Heart right ventricle (tissue), 16 donors: ENCODE results near the gene TRA2B. TPM values are rescaled to one million over a fixed set of nuclear protein-coding genes. Genes with fewer than 3 reads are reported as not detected.

Experiments used
- ATAC-seq, 8 donors: fragments of 200-7000 bp; cut with Tn5 transposase; one replicate each; pipeline ENCODE4 v1.9.1; 2020; ENCODE audit warnings: mild to moderate bottlenecking in 8 of 8, moderate library complexity in 8 of 8, moderate number of reproducible peaks in 1 of 8
- DNase-seq, 2 donors: peaks; one replicate each; pipeline ENCODE4 v3.0.0-alpha.2; 2020
- H3K27ac ChIP-seq, 10 donors: fragments of 200-600 bp; sonication (generic) in 2 of 10; one replicate each; pipeline versions ENCODE4 v1.5.0 to v1.8.0; 2020 to 2022; ENCODE audit warnings: mild to moderate bottlenecking in 3 of 10
- H3K27me3 ChIP-seq, 7 donors: fragments of 200-600 bp; one replicate each; pipeline ENCODE4 v1.8.0; 2021 to 2022; ENCODE audit warnings: mild to moderate bottlenecking in 2 of 7
- H3K36me3 ChIP-seq, 9 donors: fragments of 200-600 bp; sonication (generic) in 1 of 9; one replicate each; pipeline versions ENCODE4 v1.5.0 to v1.8.0; 2020 to 2022; ENCODE audit warnings: mild to moderate bottlenecking in 2 of 9
- H3K4me1 ChIP-seq, 9 donors: fragments of 200-600 bp; sonication (generic) in 1 of 9; one replicate each; pipeline versions ENCODE4 v1.5.0 to v1.8.0; 2020 to 2022; ENCODE audit warnings: mild to moderate bottlenecking in 4 of 9
- H3K4me3 ChIP-seq, 10 donors: fragments of 200-600 bp; sonication (generic) in 2 of 10; one replicate each; pipeline versions ENCODE4 v1.5.0 to v1.8.0; 2020 to 2022; ENCODE audit warnings: mild to moderate bottlenecking in 7 of 10, moderate library complexity in 2 of 10
- H3K9me3 ChIP-seq, 11 donors: fragments of 200-600 bp in 10 of 11; sonication (generic) in 2 of 11; one replicate each; pipeline versions ENCODE4 v1.5.0 to v1.8.0; 2013 to 2022; ENCODE audit warnings: mild to moderate bottlenecking in 2 of 11, control low read depth in 1 of 11, moderate library complexity in 1 of 11
- WGBS, 2 donors: extraction: QIAGEN DNeasy Blood & Tissue Kit; methylation state at CpG; one replicate each; pipeline ENCODE4 v1.1.7; 2013; ENCODE audit warnings: inconsistent platforms in 1 of 2; 5-methylcytosine and 5-hydroxymethylcytosine counted together
- intact Hi-C, 10 donors: fragments of 100-400 bp; cut with DNase I; formaldehyde crosslinking; loops; one replicate each; pipeline versions ENCODE4 v1.11.1 to v1.14.2; 2022
- polyA plus RNA-seq, 2 donors: library from polyadenylated mRNA; stranded (reverse); fragments of 200-250 nt; gene quantifications; one replicate each; pipeline ENCODE4 v1.2.3, GENCODE V29; 2013
- total RNA-seq, 10 donors: library from RNA; stranded (reverse); fragmentation: NEBNext Ultra II Directional in 3 of 10; extraction: Animal tissue kit (Norgen Biotek cat#: 25700) in 3 of 10; gene quantifications; one replicate each; pipeline versions ENCODE4 v1.2.1 to v1.2.4, GENCODE V29; 2021 to 2023
- TF ChIP-seq, protein P1 (sequence below), 9 donors: fragments of 200-600 bp; sonication (generic) in 2 of 9; IDR thresholded peaks; one replicate each; pipeline versions ENCODE4 v1.5.0 to v1.8.0; 2021 to 2022; ENCODE audit warnings: antibody characterized with exemption in 9 of 9, mild to moderate bottlenecking in 5 of 9, moderate library complexity in 1 of 9
- donor health status: Arrhythmogenic right ventricular cardiomyopathy.
- donor health status: ischemic (EF 13 %, LVEDD 7.1; RV severe dilation, severe dysfunction).
- donor health status: healthy with polysubstance abuse.
- donor health status: DM: no; HTN: yes; CAD: no.
- donor health status: DM: no; HTN: no; CAD: no.
- donor health status: ischemic (EF 25% LVEDD 6.9; RV normal size, moderate dysfunction).
- donor health status: ischemic (EF 25% LVEDD 5.7; RV mildly dilated, moderate dysfunction).
- donor health status: healthy.
- donor health status: DM: yes; HTN: yes; CAD: no.
- donor health status: Ischemic cardiomyopathy.
- donor health status: ischemic (EF 35%, LVEDD 5.7; RV mildly dilated, moderate dysfunction).
- donor health status: nonischemic (EF 11% LVEDD 7.7; RV severe dilation, severe dysfunction).
- donor health status: DM: yes; HTN: yes; CAD: no.
- donor health status: PGD.
- donor health status: ischemic (EF 29% LVEDD 5.4; RV normal size, mild dysfunction).
- donor health status: nonischemic (EF 23%, LVEDD 6.1; RV moderate dilation, normal function).

The TRA2B gene
- total and polyA plus RNA-seq, 12 donors, result 43.6 to 75.9 (median 49.8) TPM

DNA sequence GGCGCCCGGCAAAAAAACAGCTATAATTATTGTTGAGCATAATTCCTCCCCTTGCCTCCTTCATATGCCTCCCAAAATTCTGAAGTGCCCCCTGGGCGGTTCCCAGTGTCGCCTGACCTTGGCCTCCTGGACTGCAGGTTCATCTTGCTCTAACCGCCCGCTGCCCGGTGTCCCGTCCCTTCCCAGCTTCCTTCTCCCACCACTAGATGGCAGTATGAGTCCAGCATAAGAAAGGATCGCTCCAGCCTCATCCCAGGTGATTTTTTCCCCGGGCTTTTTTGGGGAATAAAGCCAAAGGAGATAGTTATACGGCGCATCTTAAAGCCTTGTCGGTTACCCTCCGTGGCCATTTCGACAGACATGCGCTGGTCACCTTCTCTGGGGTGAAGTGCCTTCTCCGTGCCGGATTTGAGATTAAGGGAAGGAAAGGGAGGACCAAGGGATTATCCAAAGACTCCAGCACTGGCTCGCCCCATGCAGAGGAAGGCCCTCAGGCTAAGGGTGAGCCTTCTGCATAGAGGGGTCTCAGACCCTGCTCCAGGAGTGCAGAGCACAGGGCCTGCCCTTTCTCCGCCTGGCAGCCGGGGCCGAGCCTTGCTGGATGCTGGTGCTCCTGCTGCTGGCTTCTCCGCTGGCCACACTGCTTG is 45.8 kb upstream of the TRA2B start:
- Histone ChIP-seq H3K4me3 (no peak overlapping the region), H3K27ac (no peak overlapping the region), H3K27me3 (peaks cover 0 to 15% (median 6%) of the 10 kb centered on the region in 7 donors), H3K9me3 (no peaks in the 10 kb centered on the region), H3K4me1 (peaks cover 0 to 12% (median 6%) of the 10 kb centered on the region in 9 donors), H3K36me3 (no peaks in the 10 kb centered on the region)
- TF ChIP-seq, protein P1, sequence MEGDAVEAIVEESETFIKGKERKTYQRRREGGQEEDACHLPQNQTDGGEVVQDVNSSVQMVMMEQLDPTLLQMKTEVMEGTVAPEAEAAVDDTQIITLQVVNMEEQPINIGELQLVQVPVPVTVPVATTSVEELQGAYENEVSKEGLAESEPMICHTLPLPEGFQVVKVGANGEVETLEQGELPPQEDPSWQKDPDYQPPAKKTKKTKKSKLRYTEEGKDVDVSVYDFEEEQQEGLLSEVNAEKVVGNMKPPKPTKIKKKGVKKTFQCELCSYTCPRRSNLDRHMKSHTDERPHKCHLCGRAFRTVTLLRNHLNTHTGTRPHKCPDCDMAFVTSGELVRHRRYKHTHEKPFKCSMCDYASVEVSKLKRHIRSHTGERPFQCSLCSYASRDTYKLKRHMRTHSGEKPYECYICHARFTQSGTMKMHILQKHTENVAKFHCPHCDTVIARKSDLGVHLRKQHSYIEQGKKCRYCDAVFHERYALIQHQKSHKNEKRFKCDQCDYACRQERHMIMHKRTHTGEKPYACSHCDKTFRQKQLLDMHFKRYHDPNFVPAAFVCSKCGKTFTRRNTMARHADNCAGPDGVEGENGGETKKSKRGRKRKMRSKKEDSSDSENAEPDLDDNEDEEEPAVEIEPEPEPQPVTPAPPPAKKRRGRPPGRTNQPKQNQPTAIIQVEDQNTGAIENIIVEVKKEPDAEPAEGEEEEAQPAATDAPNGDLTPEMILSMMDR (IDR thresholded peaks at IDR 0.05), result peak; percentile 84 to 95 (median 93)
- DNase-seq (peak; percentile 35 to 76), ATAC-seq (peak; percentile 84 to 95 (median 94))
- 17% methylated on average over 23 of the region's 23 CpGs for WGBS, 2 donors
- intact Hi-C loops, result loop anchor here (1.0 to 10.0 kb wide), 11 partner anchors 259 to 634 kb away; partner anchors contain the start of gene CRYGS (in 4 of the 10)

- peaks cover 0 to 12% (median 6%) of the 10 kb centered on the region in 9 donors for H3K4me1 ChIP-seq
- TF ChIP-seq, protein P1 (IDR thresholded peaks at IDR 0.05), result no peak
These were observed 44.8 kb upstream of the TRA2B start for GRCh38 chr3:185982632-185983031.

GRCh38 chr3:185981621-185982020 is 43.8 kb upstream of the TRA2B start:
- Histone ChIP-seq H3K27me3 (peaks cover 0 to 15% (median 6%) of the 10 kb centered on the region in 7 donors), H3K36me3 (no peaks in the 10 kb centered on the region), H3K4me1 (peaks cover 0 to 12% (median 6%) of the 10 kb centered on the region in 9 donors), H3K27ac (no peak overlapping the region), H3K9me3 (no peaks in the 10 kb centered on the region), H3K4me3 (no peak overlapping the region)
- DNase-seq (no peak), ATAC-seq (peak in 1 of 8 donors; percentile 24)
- intact Hi-C loops, result loop anchor here (2.0 to 10.0 kb wide), 10 partner anchors 261 to 636 kb away; partner anchors contain the start of gene CRYGS (in 4 of the 10)
- WGBS, 2 donors, result 71 to 73% methylated on average over 3 of the region's 3 CpGs
- TF ChIP-seq, protein P1 (IDR thresholded peaks at IDR 0.05), result no peak

More at GRCh38 chr3:185982632-185983031, 44.8 kb upstream of the TRA2B start:
- ATAC-seq (no peak), DNase-seq (no peak)
- intact Hi-C loops, result loop anchor here (1.0 to 10.0 kb wide), 10 partner anchors 260 to 635 kb away; partner anchors contain the start of gene CRYGS (in 4 of the 10)
- Histone ChIP-seq H3K27ac (no peak overlapping the region), H3K36me3 (no peaks in the 10 kb centered on the region), H3K9me3 (no peaks in the 10 kb centered on the region), H3K4me3 (no peak overlapping the region), H3K27me3 (peaks cover 0 to 15% (median 6%) of the 10 kb centered on the region in 7 donors)
- WGBS, 2 donors, result 69 to 70% methylated on average over 3 of the region's 3 CpGs

GRCh38 chr3:185979721-185980121 is 41.9 kb upstream of the TRA2B start:
- no peak for ATAC-seq
- intact Hi-C loops, result loop anchor here (2.0 to 10.0 kb wide), 9 partner anchors 263 to 638 kb away; partner anchors contain the start of gene CRYGS (in 4 of the 10)
- H3K27ac ChIP-seq, result no peak overlapping the region

More at GRCh38 chr3:185979721-185980121, 41.9 kb upstream of the TRA2B start:
- TF ChIP-seq, protein P1 (IDR thresholded peaks at IDR 0.05), result no peak
- DNase-seq, result no peak
- WGBS, 2 donors, result 64 to 72% methylated on average over 8 of the region's 8 CpGs
- peaks cover 0 to 15% (median 6%) of the 10 kb centered on the region in 7 donors for H3K27me3 ChIP-seq
- H3K9me3 ChIP-seq, result no peaks in the 10 kb centered on the region
- no peak overlapping the region for H3K4me3 ChIP-seq
- H3K36me3 ChIP-seq, result no peaks in the 10 kb centered on the region
- H3K4me1 ChIP-seq, result peaks cover 0 to 12% (median 6%) of the 10 kb centered on the region in 9 donors
